Fibroblast of skin of left quadriceps (primary cell): ENCODE data around the gene LRRC32.
"Not testable (repeated sequence)": the region's sequence is repeated elsewhere in the genome, so short reads cannot be mapped to it uniquely, and the experiment has no call there.

Source experiments
- DNase-seq, 2 experiments: peaks; one replicate each; pipeline ENCODE4 v3.0.0-alpha.2; 2013; ENCODE audit warnings: low read depth in 2 of 2

The LRRC32 gene

DNA sequence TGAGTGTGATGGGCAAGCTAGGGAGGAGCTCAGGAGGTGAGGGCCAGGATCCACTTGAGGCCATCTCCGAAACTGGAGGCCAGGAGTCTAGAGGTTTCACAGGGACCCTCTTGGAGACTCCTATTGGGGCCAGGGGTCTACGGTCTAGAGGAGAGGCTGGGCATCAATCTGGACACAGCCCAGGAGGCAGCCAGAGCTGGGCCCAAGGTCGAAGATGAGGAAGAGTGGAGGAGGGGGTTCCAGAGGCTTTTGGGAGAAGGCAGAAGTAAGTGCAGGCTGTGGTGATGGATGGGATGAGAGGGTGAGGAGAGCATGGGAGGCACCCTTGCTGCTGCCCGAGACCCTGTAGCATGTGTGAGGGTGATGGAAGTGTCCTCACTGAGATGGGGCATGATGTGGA lies 56.6 kb downstream of the LRRC32 start:
- no peak for DNase-seq

DNA sequence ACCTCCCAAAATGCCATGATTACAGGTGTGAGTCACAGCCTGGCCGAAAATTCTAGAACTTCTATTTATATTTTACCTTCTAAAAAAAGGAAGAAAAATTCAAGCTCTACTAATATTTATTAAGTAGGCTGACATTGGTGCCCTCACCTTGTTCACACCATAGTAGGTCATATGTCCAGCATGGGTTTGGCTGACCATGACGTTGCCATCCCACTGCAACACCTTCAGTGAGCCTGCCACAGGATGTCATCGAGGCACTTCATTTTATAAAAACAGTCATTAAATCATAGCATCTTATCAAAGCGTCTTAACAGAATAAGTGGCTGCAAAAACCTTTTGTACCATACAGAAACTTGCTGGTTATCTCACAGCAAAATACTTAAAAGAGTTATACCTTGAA lies 58.3 kb downstream of the LRRC32 start:
- no peak for DNase-seq

DNA sequence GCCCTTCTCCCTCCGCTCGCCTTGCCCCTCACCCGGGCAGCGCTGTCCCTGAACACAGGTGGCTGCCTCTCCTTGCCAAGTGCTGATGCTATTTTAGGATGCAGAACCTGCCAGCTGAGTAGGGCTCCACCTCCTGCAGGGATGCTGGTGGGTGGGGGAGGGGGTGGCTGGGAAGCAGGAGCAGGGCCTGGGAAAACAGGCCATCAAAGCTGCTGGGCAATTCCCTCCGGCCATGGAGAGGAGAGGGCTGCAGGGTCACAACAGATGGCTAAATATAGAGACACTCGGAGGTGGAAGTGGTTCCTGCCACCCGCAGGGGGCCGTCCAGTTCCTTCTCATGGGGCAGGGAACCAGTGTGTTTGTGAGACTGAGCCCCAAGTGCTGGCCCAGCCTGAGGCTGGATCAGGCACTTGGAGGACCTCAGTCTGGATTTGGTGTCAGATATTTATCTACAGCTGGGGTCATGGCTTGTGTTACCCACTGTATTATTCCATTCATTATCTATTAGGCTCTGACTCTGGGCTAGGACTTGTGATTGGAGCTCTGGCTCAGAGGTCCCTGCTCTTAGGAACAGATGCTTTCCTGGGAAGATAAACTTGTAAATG lies 59.6 kb downstream of the LRRC32 start:
- DNase-seq, result no peak

DNA sequence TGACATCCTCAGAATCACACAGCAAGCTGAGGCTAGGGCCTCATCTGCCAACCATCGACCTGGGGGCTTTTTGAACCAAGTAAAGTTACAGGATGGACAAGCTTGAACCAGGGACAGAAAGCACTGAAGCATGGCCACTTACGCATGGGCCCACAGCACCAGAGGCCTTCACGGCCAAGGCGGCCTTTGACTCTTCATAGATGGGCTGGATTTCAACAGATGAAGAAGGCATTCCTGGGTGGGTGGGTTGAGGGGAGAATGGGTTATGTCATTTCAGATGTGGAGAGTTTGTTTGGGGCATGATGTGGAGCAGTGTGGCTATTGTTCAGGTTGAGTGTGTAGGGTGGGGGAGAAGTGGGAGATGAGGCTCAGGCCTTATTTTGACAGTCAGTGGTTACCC lies 60.2 kb downstream of the LRRC32 start:
- no peak for DNase-seq

DNA sequence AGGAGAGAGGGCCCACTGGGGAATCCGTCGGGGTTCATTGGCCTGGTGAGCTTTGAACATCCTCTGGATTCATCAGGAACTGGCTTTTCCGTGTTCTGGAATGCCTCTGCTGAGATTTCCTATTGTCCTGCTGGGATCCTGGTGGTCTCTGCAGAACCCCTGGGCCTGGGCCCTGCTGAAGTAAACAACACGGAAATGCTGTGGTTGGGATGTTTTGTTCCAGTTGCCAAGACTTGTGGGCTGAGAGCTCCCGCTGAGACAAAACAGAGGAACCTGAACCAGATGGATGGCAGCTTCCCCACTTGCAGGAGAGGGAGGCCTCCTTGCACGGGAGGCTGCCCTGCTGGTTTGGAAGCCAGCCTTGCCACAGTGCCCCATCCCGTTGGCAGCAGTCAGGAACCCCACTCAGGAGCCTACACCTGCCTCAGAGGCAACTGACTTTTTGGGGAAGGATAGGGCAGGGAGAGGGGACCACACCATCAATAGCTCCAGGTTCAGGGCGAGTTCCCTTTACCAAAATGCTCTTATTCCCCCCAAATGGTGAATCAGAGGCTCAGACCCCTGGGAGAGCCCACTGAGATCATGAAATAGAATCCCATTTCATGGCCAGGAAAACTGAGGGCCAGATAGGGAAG lies 60.7 kb downstream of the LRRC32 start:
- DNase-seq, result no peak

DNA sequence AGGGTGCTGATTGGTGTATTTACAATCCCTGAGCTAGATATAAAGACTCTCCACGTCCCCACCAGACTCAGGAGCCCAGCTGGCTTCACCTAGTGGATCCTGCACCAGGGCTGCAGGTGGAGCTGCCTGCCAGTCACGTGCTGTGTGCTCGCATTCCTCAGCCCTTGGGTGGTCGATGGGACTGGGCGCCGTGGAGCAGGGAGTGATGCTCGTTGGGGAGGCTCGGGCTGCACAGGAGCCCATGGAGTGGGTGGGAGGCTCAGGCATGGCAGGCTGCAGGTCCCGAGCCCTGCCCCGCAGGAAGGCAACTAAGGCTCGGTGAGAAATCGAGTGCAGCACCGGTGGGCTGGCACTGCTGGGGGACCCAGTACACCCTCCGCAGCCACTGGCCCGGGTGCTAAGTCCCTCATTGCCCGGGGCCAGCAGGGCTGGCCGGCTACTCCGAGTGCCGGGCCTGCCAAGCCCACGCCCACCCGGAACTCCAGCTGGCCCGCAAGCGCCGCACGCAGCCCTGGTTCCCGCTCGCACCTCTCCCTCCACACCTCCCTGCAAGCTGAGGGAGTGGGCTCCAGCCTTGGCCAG lies 61.6 kb downstream of the LRRC32 start:
- not testable (repeated sequence) for DNase-seq

DNA sequence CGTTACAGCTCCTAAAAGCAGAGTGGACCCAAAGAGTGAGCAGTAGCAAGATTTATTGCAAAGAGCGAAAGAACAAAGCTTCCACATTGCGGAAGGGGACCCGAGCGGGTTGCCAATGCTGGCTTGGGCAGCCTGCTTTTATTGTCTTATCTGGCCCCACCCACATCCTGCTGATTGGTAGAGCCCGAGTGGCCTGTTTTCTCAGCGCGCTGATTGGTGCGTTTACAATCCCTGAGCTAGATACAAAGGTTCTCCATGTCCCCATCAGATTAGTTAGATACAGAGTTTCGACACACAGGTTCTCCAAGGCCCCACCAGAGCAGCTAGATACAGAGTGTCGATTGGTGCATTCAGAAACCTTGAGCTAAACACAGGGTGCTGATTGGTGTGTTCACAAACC lies 62.3 kb downstream of the LRRC32 start:
- DNase-seq, result not testable (repeated sequence)
